Fibroblast of lung (primary cell): Measurements from ENCODE around the gene TMEM184B. TPM values are rescaled to one million over a fixed set of nuclear protein-coding genes. Genes with fewer than 3 reads are reported as not detected.

Source experiments
- DNase-seq, 2 donors: peaks; one replicate each; pipeline versions ENCODE4 v3.0.0 to v3.0.0-alpha.2; 2010; ENCODE audit warnings: low read depth in 2 of 2
- H2AFZ ChIP-seq: 2 replicates; pipeline ENCODE4 v1.5.1; 2012; ENCODE audit warnings: low read length, control low read depth, inconsistent platforms
- H3K27ac ChIP-seq: 2 replicates; pipeline ENCODE4 v1.5.1; 2011; ENCODE audit warnings: low read length, control low read depth; ENCODE audit not compliant: insufficient read depth
- H3K27me3 ChIP-seq: 2 replicates; pipeline ENCODE4 v1.5.1; 2011; ENCODE audit warnings: mild to moderate bottlenecking, low read length; ENCODE audit not compliant: control insufficient read depth, insufficient read depth
- H3K36me3 ChIP-seq: 2 replicates; pipeline ENCODE4 v1.5.1; 2011; ENCODE audit warnings: low read length; ENCODE audit not compliant: control insufficient read depth, insufficient read depth
- H3K4me1 ChIP-seq: 2 replicates; pipeline ENCODE4 v1.5.1; 2011; ENCODE audit warnings: low read length; ENCODE audit not compliant: control insufficient read depth, insufficient read depth; ENCODE audit errors: extremely low read depth
- H3K4me2 ChIP-seq: 2 replicates; pipeline ENCODE4 v1.5.1; 2011; ENCODE audit warnings: low read length, control low read depth; ENCODE audit not compliant: insufficient read depth; ENCODE audit errors: extremely low read depth
- H3K4me3 ChIP-seq, 4 experiments: fragments of 200-600 bp in 1 of 4; sonication (generic) in 1 of 4; replicated peaks in 1 of 4; 2 replicates each; pipeline ENCODE4 v1.5.1; 2011 to 2016; ENCODE audit warnings: low read length in 4 of 4, low read depth in 3 of 4, mild to moderate bottlenecking in 3 of 4, control low read depth in 2 of 4, inconsistent platforms in 1 of 4, mixed read lengths in 1 of 4; ENCODE audit not compliant: insufficient read depth in 1 of 4; ENCODE audit errors: control extremely low read depth in 1 of 4
- H3K79me2 ChIP-seq: 2 replicates; pipeline ENCODE4 v1.5.1; 2012; ENCODE audit warnings: mild to moderate bottlenecking, low read length, inconsistent platforms; ENCODE audit not compliant: control insufficient read depth, insufficient read depth
- H3K9ac ChIP-seq: 2 replicates; pipeline ENCODE4 v1.5.1; 2011; ENCODE audit warnings: mild to moderate bottlenecking, low read length, control low read depth; ENCODE audit not compliant: insufficient read depth
- H3K9me3 ChIP-seq: 2 replicates; pipeline ENCODE4 v1.5.1; 2012; ENCODE audit warnings: low read depth, low read length; ENCODE audit not compliant: control insufficient read depth, insufficient read depth
- H4K20me1 ChIP-seq: 2 replicates; pipeline ENCODE4 v1.5.1; 2011; ENCODE audit warnings: low read length; ENCODE audit not compliant: control insufficient read depth, insufficient read depth; ENCODE audit errors: extremely low read depth
- EZH2 ChIP-seq: IDR thresholded peaks from 2 replicates; pipeline ENCODE4 v1.5.1; 2012; ENCODE audit warnings: low read length, control low read depth, mild to moderate bottlenecking; ENCODE audit errors: missing control alignments
- polyA plus RNA-seq, 2 donors: library from polyadenylated mRNA; depleted of rRNA in 1 of 2; stranded (reverse) in 1 of 2; unstranded in 1 of 2; fragments of >200 nt; gene quantifications; 2 replicates each; pipeline ENCODE4 v1.2.1, GENCODE V29; 2011 to 2012; ENCODE audit warnings: missing spikeins in 1 of 2
- total RNA-seq: library from RNA; depleted of rRNA; stranded (reverse); fragments of >200 nt; gene quantifications from 2 replicates; pipeline ENCODE4 v1.2.1, GENCODE V29; 2014
- TF ChIP-seq, protein P1 (sequence below), 2 donors: IDR thresholded peaks in 1 of 2; conservative IDR thresholded peaks in 1 of 2; 1 replicate in 1 of 2; 2 replicates in 1 of 2; pipeline ENCODE4 v1.5.1; 2011 to 2012; ENCODE audit warnings: low read length in 2 of 2, control low read depth in 1 of 2, inconsistent platforms in 1 of 2, low read depth in 1 of 2, mild to moderate bottlenecking in 1 of 2

The TMEM184B gene
- total and polyA plus RNA-seq, 2 donors (not counting 1 experiment from before 2014, with no cell fraction given) = 28.2 to 37.2 TPM

DNA sequence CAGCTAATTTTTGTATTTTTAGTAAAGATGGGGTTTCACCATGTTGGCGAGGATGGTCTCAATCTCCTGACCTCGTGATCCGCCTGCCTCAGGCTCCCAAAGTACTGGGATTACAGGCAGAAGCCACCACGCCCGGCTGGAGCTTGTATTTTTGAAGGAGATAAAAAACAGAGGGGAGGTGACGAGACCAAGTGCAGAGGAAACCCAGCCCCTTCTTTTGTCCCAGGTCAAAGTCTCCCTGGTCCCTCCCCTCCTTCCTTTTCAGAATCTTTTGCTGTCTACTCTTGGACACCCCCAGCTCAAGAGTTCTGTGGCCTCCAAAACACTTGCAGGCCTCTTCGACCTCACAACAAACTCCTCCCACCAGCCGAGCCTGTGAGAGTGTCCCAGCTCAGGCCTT lies 12.2 kb upstream of the TMEM184B start:
- H3K9ac ChIP-seq = no peak overlapping the region
- H3K9me3 ChIP-seq = no peaks in the 10 kb centered on the region
- H3K36me3 ChIP-seq = peaks cover 6% of the 10 kb centered on the region
- no peaks in the 10 kb centered on the region for H3K79me2 ChIP-seq
- peak overlapping the region; percentile 58 for H3K27ac ChIP-seq
- DNase-seq = no peak
- H2AFZ ChIP-seq = no peak overlapping the region
- H3K27me3 ChIP-seq = no peaks in the 10 kb centered on the region
- no peak overlapping the region for H3K4me3 ChIP-seq
- peaks cover 22% of the 10 kb centered on the region for H3K4me1 ChIP-seq
- H3K4me2 ChIP-seq = no peak overlapping the region
- H4K20me1 ChIP-seq = no peaks in the 10 kb centered on the region
- no peak for TF ChIP-seq EZH2
- TF ChIP-seq, protein P1, sequence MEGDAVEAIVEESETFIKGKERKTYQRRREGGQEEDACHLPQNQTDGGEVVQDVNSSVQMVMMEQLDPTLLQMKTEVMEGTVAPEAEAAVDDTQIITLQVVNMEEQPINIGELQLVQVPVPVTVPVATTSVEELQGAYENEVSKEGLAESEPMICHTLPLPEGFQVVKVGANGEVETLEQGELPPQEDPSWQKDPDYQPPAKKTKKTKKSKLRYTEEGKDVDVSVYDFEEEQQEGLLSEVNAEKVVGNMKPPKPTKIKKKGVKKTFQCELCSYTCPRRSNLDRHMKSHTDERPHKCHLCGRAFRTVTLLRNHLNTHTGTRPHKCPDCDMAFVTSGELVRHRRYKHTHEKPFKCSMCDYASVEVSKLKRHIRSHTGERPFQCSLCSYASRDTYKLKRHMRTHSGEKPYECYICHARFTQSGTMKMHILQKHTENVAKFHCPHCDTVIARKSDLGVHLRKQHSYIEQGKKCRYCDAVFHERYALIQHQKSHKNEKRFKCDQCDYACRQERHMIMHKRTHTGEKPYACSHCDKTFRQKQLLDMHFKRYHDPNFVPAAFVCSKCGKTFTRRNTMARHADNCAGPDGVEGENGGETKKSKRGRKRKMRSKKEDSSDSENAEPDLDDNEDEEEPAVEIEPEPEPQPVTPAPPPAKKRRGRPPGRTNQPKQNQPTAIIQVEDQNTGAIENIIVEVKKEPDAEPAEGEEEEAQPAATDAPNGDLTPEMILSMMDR (conservative IDR thresholded peaks at IDR 0.05 in 1 of 2, IDR thresholded peaks at IDR 0.05 in 1 of 2; ENCODE audit: low read depth in 1 of 2, low read length in 2 of 2) = no peak

DNA sequence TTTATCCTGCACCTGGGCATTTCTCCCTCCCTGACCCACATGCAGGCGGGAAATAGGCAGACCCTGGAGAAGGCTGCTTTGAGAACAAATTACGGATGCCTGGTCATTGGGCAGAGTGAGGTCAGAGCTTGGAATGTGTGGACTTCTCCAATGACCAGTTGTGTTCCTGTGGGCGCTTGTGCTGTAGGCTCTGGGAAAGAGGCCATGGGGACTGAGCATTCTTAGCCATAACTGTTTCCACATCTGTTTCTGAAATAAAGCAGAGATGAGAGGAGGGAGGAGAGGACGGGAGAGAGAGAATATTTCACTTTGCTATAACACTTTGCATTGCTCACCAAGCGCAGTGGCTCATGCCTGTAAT lies 11.2 kb upstream of the TMEM184B start:
- H3K9me3 ChIP-seq = no peaks in the 10 kb centered on the region
- no peaks in the 10 kb centered on the region for H3K27me3 ChIP-seq
- peak overlapping the region; percentile 46 for H3K4me2 ChIP-seq
- peak; percentile 95 for DNase-seq
- H4K20me1 ChIP-seq = no peaks in the 10 kb centered on the region
- no peak overlapping the region for H3K9ac ChIP-seq
- H3K36me3 ChIP-seq = peaks cover 2% of the 10 kb centered on the region
- H3K27ac ChIP-seq = peak overlapping the region; percentile 93
- no peak overlapping the region for H3K4me3 ChIP-seq
- TF ChIP-seq EZH2 = no peak
- TF ChIP-seq, protein P1 (conservative IDR thresholded peaks at IDR 0.05 in 1 of 2, IDR thresholded peaks at IDR 0.05 in 1 of 2; ENCODE audit: low read depth in 1 of 2, low read length in 2 of 2) = no peak
- peaks cover 22% of the 10 kb centered on the region for H3K4me1 ChIP-seq
- H3K79me2 ChIP-seq = no peaks in the 10 kb centered on the region
- no peak overlapping the region for H2AFZ ChIP-seq

DNA sequence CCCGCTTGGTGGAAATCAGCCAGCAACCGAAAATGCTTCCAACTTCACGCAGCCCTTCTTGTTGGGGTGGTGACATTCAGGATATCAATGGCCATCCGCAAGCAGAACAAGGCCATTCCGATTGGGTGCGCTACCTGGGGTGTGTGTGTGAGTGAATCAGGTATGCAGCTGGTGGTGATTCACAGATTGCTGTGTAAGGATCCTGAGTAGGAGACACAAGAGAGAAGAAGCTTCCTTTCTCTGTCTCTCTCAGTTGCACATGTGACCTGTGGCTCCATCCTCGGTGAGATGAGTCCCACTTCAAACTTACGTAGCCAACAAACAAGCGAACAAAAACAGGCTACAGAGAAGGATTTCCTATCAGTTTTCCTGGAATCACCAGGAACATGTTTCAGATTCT lies 9.6 kb upstream of the TMEM184B start:
- no peaks in the 10 kb centered on the region for H3K27me3 ChIP-seq
- H3K4me1 ChIP-seq = peaks cover 22% of the 10 kb centered on the region
- peak overlapping the region; percentile 93 for H3K27ac ChIP-seq
- no peak overlapping the region for H3K9ac ChIP-seq
- no peaks in the 10 kb centered on the region for H3K36me3 ChIP-seq
- no peak overlapping the region for H2AFZ ChIP-seq
- H4K20me1 ChIP-seq = no peaks in the 10 kb centered on the region
- no peaks in the 10 kb centered on the region for H3K79me2 ChIP-seq
- no peak overlapping the region for H3K4me2 ChIP-seq
- peak in 1 of 2 donors; percentile 53 for DNase-seq
- TF ChIP-seq, protein P1 (conservative IDR thresholded peaks at IDR 0.05 in 1 of 2, IDR thresholded peaks at IDR 0.05 in 1 of 2; ENCODE audit: low read depth in 1 of 2, low read length in 2 of 2) = no peak
- TF ChIP-seq EZH2 = no peak
- H3K9me3 ChIP-seq = no peaks in the 10 kb centered on the region
- no peak overlapping the region for H3K4me3 ChIP-seq
